Activated B cell treated with CpG ODN at 0.5 μM for 24 hours (primary cell): ENCODE data around the gene STC2. TPM values are rescaled to one million over a fixed set of nuclear protein-coding genes. Genes with fewer than 3 reads are reported as not detected.
A peak's percentile ranks its signal among the peaks of the same experiment; 100 is the strongest.

Source experiments
- ATAC-seq: fragments of 200-7000 bp; cut with Tn5 transposase; one replicate; pipeline ENCODE4 v1.10.0; 2021; ENCODE audit warnings: low read depth, mild to moderate bottlenecking, moderate library complexity
- CTCF ChIA-PET: fragments of 350-600 bp; sonication (Branson Sonifier 250); formaldehyde crosslinking; loops from one replicate; lab custom pipeline; 2021; ENCODE audit warnings: antibody characterized with exemption; lab: Charles Lee
- POLR2A ChIA-PET: fragments of 350-600 bp; sonication (Branson Sonifier 250); formaldehyde crosslinking; loops from one replicate; lab custom pipeline; 2021; ENCODE audit warnings: antibody characterized with exemption; lab: Charles Lee
- DNase-seq: peaks from one replicate; pipeline ENCODE4 v3.0.0; 2022
- H3K27ac Mint-ChIP-seq: one replicate; pipeline ENCODE4 v1.8.0; 2020; ENCODE audit warnings: mixed read lengths
- H3K27me3 Mint-ChIP-seq: one replicate; pipeline ENCODE4 v1.8.0; 2021; ENCODE audit warnings: mixed read lengths
- H3K36me3 Mint-ChIP-seq: one replicate; pipeline ENCODE4 v1.8.0; 2021; ENCODE audit warnings: low read depth, mixed read lengths
- H3K4me1 Mint-ChIP-seq: one replicate; pipeline ENCODE4 v1.8.0; 2021; ENCODE audit warnings: mixed read lengths
- H3K4me3 Mint-ChIP-seq: one replicate; pipeline ENCODE4 v1.8.0; 2020; ENCODE audit warnings: mild to moderate bottlenecking, mixed read lengths
- H3K9me3 Mint-ChIP-seq: one replicate; pipeline ENCODE4 v1.8.0; 2020; ENCODE audit warnings: mixed read lengths
- CTCF ChIP-seq: fragments of 200-600 bp; IDR thresholded peaks from one replicate; pipeline ENCODE4 v1.8.0; 2022; ENCODE audit warnings: antibody characterized with exemption, mild to moderate bottlenecking
- intact Hi-C: fragments of 100-400 bp; cut with micrococcal nuclease; formaldehyde crosslinking; loops from one replicate; pipeline ENCODE4 v1.15.1; 2024
- total RNA-seq: library from RNA; stranded (reverse); gene quantifications from 2 replicates; pipeline ENCODE4 v1.2.3, GENCODE V29; 2022

Gene STC2
- total RNA-seq, 1 donor from 2014 or later: 0.29 TPM

- ChIA-PET POLR2A (no interaction called here), CTCF (interaction anchor here (1.0 to 1.5 kb wide), 2 partner anchors 37 to 617 kb away, joined by 5 to 7 read pairs; no protein-coding TSS in a partner anchor)
- no peak overlapping the region for H3K4me3 Mint-ChIP-seq
- peak; percentile 73 for ATAC-seq
- peak; percentile 36 for DNase-seq
- no peaks in the 10 kb centered on the region for H3K36me3 Mint-ChIP-seq
- H3K27me3 Mint-ChIP-seq: peaks cover 50% of the 10 kb centered on the region
- H3K27ac Mint-ChIP-seq: no peak overlapping the region
- no peak for TF ChIP-seq CTCF
- H3K9me3 Mint-ChIP-seq: peaks cover 5% of the 10 kb centered on the region
- intact Hi-C loops: loop anchor here (5.0 kb wide), 3 partner anchors 40 to 620 kb away; no protein-coding TSS in a partner anchor
- H3K4me1 Mint-ChIP-seq: peaks cover 12% of the 10 kb centered on the region
Observed at GRCh38 chr5:173331956-173332479, 3.8 kb upstream of the STC2 start.

DNA sequence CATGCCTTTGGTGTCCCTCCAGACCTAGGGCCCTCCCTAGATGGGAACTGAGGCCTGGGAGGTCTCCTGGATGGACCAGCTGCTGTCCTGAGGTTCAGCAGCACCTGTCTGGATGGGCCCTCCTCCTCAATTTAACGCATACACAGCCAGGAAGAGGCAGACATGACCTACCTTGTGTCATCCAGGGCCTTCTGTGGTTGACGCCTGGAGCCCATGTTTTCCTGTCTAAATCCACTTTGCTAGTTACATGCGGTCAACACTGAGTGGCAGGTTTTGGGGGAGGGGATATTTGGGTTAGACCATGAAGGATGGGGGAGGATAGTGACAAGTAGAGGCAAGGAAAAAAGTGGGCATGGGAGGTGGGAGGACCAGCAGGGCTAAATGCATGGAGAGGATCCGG, 3.1 kb upstream of the STC2 start:
- no peak overlapping the region for H3K4me3 Mint-ChIP-seq
- no peak for TF ChIP-seq CTCF
- peaks cover 12% of the 10 kb centered on the region for H3K4me1 Mint-ChIP-seq
- intact Hi-C loops: loop anchor here (5.0 kb wide), 3 partner anchors 39 to 619 kb away; no protein-coding TSS in a partner anchor
- DNase-seq (no peak), ATAC-seq (no peak)
- peaks cover 52% of the 10 kb centered on the region for H3K27me3 Mint-ChIP-seq
- H3K36me3 Mint-ChIP-seq: no peaks in the 10 kb centered on the region
- peaks cover 5% of the 10 kb centered on the region for H3K9me3 Mint-ChIP-seq
- no peak overlapping the region for H3K27ac Mint-ChIP-seq
- ChIA-PET CTCF (interaction anchor here (1.0 to 1.5 kb wide), 2 partner anchors 36 to 616 kb away, joined by 5 to 7 read pairs; no protein-coding TSS in a partner anchor), POLR2A (no interaction called here)

DNA sequence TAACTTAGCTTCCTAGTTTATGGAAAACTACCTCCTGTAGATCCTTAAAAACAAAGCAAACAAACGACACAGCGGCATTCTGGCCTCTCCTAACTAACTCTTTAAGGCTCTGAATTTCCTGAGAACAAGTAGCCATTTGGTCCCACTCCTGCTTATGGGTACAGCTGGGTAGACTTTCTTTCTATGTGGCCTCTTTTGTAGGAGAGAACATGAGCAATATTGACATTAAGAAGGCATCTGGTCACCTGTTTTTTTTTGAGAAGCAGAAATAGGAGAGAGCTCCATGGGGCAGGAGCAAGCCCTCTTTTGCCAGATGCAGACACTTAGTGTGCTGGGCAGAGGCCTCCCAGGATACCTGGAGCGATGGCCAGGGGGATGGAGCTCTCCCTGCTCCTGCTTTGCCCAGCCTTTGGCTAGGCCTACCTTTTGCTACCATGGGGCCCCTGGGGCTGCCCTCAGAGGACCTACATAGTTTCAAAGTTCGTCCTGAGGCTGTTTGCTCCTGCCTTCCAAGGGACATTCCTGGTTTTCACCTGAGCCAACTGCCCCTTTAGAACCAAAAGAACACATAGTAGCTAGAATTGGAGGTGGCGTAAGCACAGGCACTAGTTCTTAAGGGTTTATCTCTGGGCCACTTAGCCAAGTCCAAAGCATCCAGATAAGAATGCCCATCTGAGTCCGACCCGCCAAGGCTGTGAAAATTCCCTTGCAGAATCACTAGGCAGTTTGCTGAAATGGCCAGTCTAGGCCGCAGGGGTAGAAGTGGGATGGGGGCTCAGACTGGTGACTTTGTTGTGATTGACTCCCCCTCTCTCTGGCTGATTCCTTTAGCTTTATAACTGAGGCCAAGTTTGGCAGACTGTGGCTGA, 2.4 kb upstream of the STC2 start:
- no peak for DNase-seq
- H3K9me3 Mint-ChIP-seq: peaks cover 5% of the 10 kb centered on the region
- no peak for ATAC-seq
- TF ChIP-seq CTCF: no peak
- H3K36me3 Mint-ChIP-seq: no peaks in the 10 kb centered on the region
- POLR2A ChIA-PET: no interaction called here
- CTCF ChIA-PET: interaction anchor here (1.5 kb wide), 1 partner anchor 616 kb away, joined by 5 read pairs; no protein-coding TSS in a partner anchor
- intact Hi-C loops: loop anchor here (5.0 kb wide), 3 partner anchors 38 to 618 kb away; no protein-coding TSS in a partner anchor
- peaks cover 12% of the 10 kb centered on the region for H3K4me1 Mint-ChIP-seq
- no peak overlapping the region for H3K27ac Mint-ChIP-seq
- no peak overlapping the region for H3K4me3 Mint-ChIP-seq
- H3K27me3 Mint-ChIP-seq: peaks cover 53% of the 10 kb centered on the region

DNA sequence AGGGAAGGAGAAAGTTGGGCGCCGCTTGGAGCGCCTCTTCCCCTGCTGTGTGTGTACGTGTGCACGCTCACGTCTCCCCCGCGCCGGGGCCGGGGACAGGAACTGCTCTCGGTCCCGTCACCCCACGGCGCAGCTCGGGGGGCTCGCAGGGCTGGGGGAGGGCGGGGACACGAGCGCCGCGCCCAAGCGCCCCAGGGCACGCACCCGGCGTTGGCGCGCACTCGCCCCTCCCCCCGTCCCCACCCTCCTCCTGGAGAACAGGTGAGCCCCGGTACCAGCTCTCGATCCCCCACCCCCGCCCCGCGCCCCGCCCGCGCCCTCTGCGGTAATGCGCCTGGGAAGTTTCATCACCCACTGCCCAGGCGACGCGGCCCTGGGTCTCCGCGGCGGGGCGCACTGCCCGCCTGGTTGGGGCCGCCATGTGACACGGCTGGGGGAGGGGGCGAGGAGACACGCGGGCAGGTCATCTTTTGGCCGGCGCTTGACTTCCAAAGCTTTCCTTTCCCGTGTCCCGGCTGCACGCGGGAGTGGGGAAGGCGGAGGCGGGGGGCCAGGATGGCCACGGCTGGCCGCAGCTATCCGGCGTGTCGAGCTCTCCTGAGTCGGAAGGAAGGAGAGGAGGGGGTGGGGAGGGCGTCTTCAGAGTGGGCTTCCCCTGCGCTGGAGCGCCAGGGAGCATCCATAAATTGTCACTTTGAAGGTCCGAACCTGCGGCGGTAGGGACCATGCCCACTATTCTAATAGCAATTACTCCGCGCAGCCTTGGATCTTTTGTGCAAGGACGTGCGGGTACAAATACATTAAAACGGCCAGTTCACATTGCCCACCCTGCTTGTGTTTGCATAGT, 1.5 kb upstream of the STC2 start:
- POLR2A ChIA-PET: interaction anchor here (0.6 kb wide), 1 partner anchor 371 kb away, joined by 3 read pairs; no protein-coding TSS in a partner anchor

More for the DNA sequence above, 1.5 kb upstream of the STC2 start:
- Mint-ChIP-seq H3K4me1 (peaks cover 12% of the 10 kb centered on the region), H3K9me3 (peaks cover 5% of the 10 kb centered on the region), H3K27ac (no peak overlapping the region), H3K36me3 (no peaks in the 10 kb centered on the region), H3K27me3 (peaks cover 61% of the 10 kb centered on the region), H3K4me3 (no peak overlapping the region)
- no peak for TF ChIP-seq CTCF
- CTCF ChIA-PET: no interaction called here
- DNase-seq (no peak), ATAC-seq (no peak)
- intact Hi-C loops: loop anchor here (5.0 kb wide), 3 partner anchors 37 to 617 kb away; no protein-coding TSS in a partner anchor
